ENCODE results near the gene TMEM37. TPM values are rescaled to one million over a fixed set of nuclear protein-coding genes. Genes with fewer than 3 reads are reported as not detected.

The TMEM37 gene
- total and polyA plus RNA-seq, 2 of the 13 experiments (the other 11 are each of a cell fraction or from before 2014, with no cell fraction given), result 37.7 to 115 TPM

GRCh38 chr2:119438128-119438656 lies 6.5 kb downstream of the TMEM37 start (continued):
- TF ChIP-seq AGO2 (optimal IDR thresholded peaks at IDR 0.05; ENCODE audit: low read depth, low read length), result no peak
- TF ChIP-seq BHLHE40 (IDR thresholded peaks at IDR 0.05; ENCODE audit: low read length), result no peak
- no peak for TF ChIP-seq ZBTB40 (IDR thresholded peaks at IDR 0.05)
- TF ChIP-seq ZBTB40 (CRISPR knock-in tag; IDR thresholded peaks at IDR 0.05), result no peak; the same call in 1 of the 2 replicates
- peak; percentile 94 for TF ChIP-seq MED1 (CRISPR knock-in tag; IDR thresholded peaks at IDR 0.05)
- TF ChIP-seq ATAD3A (CRISPR knock-in tag; IDR thresholded peaks at IDR 0.05), result no peak
- TF ChIP-seq FOXP4 (CRISPR knock-in tag; IDR thresholded peaks at IDR 0.05), result peak; percentile 73
- no peak for TF ChIP-seq RELA (CRISPR knock-in tag; IDR thresholded peaks at IDR 0.05)
- TF ChIP-seq REL (CRISPR knock-in tag; conservative IDR thresholded peaks at IDR 0.05), result no peak
- TF ChIP-seq ZNF609 (CRISPR knock-in tag; IDR thresholded peaks at IDR 0.05; ENCODE audit: borderline replicate concordance), result peak; percentile 52; the same call in 1 of the 2 replicates
- TF ChIP-seq ZSCAN31 (CRISPR knock-in tag; IDR thresholded peaks at IDR 0.05; ENCODE audit: low read depth), result no peak; the same call in 1 of the 2 replicates

Measured in HepG2 (cell line).